GM21786 (cell line): ENCODE data around the gene HCN4.
"Not testable (repeated sequence)": the region's sequence is repeated elsewhere in the genome, so short reads cannot be mapped to it uniquely, and the experiment has no call there.

ENCODE experiments used
- ATAC-seq: cut with Tn5 transposase; IDR thresholded peaks from one replicate; pipeline ENCODE4 v1.9.1; 2021; ENCODE audit not compliant: unreplicated experiment

HCN4 gene

DNA sequence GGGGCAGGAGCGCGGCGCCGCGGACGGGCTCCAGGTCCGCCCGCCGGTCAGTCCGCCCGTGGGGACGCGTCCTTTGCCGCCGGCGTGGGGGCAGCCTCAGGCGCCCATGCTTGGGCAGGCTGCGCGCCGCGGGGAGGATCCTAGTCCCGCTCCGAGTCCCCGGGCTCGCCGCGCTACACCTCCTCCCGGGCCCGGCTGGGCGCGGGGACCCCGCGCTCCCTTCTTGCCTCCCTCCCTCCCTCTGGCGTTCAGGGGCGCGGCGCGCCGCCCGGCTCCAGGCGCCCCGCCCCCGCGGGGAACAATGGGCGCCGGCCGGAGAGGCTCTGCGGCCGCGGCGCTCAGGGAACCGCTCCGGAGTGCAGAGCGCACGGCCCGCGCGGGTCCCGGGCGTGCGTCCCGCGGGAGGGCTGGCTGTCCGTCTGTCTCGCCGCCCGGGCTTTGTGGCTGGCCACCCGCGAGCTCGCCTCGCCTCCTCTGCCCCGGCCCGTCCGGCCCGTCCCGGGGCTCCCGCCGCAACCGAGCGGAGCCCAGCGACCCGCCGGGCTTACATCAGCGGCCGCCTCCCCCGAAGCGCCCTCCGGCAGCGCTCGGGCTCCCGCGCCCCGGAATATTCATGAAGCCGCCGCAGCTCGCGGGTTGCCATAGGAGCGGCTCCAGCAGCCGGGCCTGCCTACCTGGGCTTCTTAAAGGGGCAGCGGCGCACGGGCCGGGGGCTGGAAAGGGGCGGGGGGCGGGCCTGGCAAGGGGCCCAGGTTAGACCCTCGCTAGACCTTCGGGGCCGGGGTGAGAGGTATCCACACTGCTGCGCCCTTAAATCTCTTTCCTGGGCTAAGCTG lies at the start of gene HCN4:
Gene HCN4, minus strand, starts transcription at position 658 of the 836 bp plus-strand sequence. CDS start 688 bp downstream, outside the sequence.
- no peak for ATAC-seq

GRCh38 chr15:73414876-73415275 lies 46.1 kb upstream of the HCN4 start:
- no peak for ATAC-seq

DNA sequence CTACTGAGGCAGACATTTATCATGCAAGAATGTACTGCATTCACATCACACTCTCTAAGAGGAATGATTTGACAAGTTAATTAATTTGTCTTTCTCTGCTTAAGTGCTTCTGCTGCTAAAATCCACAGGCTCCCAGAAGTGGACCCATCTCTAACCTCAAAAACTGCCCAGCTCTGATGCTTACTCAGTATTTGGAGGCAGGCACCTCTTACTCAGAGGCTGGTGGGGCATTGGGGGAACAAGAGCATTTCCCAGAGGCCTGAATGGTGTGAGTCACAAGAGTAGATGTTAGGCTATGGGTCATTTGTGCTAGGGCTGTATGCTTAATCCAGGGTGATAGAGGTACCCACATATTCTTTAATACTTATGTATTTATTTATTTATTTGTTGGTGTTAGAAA lies 34.4 kb upstream of the HCN4 start:
- no peak for ATAC-seq

GRCh38 chr15:73400222-73400621 lies 31.5 kb upstream of the HCN4 start:
- ATAC-seq = not testable (repeated sequence)

GRCh38 chr15:73398861-73399260 lies 30.1 kb upstream of the HCN4 start:
- no peak for ATAC-seq

DNA sequence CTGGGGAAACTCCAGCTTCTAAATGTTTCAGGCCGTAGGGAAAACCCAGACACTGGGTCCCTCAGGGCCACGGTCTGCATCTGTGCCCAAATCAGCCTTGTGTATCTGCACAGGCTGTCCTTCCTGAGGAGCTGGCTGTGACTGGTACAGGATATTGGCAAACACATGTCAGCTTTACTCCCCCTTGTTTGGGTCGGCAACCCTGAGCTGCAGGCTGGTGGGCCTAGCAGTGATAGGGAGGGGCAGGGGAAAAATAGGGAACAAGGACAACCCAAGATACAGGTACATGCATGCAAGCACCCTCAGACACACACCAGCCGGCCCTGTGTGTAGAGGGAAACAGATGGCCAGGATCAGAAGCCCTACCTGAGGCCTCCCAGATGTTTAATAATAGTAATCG lies 28.7 kb upstream of the HCN4 start:
- no peak for ATAC-seq

- ATAC-seq = no peak
Observed at GRCh38 chr15:73395671-73396070, 26.9 kb upstream of the HCN4 start.

GRCh38 chr15:73394782-73395181 lies 26.0 kb upstream of the HCN4 start:
- no peak for ATAC-seq

- no peak for ATAC-seq
Observed at GRCh38 chr15:73393336-73393735, 24.6 kb upstream of the HCN4 start.

- ATAC-seq = no peak
Observed at GRCh38 chr15:73392025-73392424, 23.3 kb upstream of the HCN4 start.

DNA sequence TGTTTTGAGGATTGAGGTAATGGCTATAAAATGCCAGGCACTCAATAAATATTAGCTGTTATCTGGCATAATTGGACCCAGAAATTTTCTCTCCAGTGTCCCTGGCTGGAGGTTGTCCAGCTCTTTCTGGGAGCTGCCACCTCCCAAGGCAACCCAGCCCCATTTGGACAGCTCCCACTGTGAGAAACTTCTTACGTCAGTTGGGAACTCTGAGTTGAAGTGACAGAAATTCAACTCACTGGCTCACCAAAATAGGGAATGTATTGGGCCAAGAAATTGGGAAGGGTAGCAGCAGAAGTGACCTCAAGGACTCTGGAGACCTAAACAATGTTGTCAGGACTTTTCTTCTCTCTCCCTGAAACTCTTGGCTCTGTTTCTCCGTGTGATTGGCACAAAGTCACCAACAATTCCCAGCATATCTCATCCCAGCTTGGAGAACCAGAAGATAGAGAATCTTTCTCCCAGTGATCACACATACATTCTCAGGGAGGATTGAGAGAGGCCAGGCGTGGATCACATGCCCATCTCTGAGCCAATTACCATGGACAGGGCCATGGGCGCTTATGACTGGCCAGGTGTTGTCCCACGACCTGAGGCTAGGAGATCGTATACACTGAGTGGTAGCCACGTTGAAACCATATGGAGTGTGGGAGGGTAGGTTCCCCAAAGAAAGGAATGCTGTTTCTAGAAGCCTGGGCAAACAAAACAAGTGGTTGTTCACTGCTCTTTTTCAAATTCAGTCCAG lies 22.5 kb upstream of the HCN4 start:
- ATAC-seq = no peak

- ATAC-seq = no peak
Observed at GRCh38 chr15:73389971-73390544, 21.3 kb upstream of the HCN4 start.

DNA sequence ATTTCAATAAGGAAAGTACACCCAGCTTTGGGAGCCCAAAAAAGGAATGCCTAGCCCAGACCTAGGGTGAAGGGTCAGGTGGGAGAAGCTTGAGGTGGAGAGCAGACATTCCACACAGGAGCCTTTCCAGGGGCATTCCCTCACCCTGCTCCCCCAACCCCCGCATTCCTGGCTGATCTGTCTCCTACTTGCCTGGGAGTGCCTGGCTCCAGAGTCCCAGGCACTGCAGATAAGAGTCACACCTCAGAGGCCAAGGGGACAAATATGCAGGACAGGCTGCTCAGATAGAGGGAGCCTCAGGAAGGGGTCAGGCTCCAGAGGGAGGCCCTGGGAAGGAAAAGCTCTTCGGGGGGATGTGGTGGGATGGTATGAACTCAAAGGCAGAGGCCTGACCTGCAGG lies 20.8 kb upstream of the HCN4 start:
- ATAC-seq = no peak

GRCh38 chr15:73388256-73388781 lies 19.6 kb upstream of the HCN4 start:
- ATAC-seq = no peak

DNA sequence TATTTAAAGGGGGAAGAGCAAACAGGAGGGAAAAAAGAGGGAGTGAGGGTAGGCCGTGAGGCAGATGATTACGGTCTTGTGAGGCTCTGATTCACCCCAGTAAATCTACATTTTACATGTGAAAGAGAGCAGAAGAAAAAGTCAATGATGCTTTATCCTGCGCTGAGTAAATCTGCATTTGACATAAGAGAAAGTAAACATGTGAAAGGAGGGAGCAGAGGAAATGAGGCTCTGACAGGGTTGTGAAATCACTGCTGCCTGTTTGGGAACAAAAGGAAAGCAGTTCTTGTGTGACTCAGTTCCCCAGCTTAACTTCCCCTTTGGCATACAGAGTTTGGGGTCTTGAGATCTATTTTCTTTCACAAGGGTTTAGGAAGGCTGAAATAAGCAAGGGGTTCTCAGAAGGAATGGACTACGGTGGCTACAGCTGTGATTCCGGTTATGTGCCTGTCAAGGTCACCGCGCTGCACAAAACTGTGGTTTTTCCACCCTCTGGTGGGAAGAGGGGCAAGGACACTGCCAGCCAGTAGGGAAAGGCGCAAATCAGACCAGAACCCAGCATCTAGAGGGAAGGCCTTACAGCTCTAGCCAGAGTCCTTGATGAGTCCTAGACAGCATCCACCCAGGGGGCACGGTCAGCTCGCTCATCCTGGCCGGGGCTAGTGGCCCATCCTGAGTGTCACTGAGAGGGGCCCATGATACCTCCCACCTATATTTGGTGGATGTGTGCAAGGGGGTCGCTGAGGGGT lies 18.9 kb upstream of the HCN4 start:
- ATAC-seq = no peak

DNA sequence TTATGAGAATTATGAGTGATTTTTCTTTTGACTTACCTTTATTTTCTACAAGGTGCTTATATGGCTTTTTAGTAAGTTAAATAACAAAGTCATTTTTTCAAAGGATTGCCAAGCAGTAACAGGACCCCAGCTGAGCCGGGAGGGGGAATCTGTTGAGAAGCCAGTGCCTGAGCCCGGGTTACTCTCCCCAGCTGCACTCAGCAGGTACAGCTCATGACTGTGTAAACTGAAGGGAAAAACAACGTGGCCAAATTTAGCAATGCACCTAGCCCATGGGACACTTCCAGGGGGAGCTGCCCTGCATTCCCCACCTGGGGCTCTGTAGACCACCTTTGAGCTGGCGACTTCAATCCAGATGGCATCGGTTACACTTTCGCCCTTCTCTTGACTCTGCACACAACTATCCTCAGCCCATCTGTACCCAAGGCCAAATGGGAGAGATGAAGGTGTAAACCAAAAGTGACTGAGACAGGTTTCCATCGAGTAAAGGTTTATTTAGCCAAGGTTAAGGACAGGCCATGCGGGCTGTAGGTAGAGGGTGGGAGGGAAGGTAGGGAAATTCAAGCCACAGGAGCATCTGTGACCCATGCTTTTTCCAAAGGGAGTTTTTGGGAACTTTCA lies 18.2 kb upstream of the HCN4 start:
- ATAC-seq = no peak

DNA sequence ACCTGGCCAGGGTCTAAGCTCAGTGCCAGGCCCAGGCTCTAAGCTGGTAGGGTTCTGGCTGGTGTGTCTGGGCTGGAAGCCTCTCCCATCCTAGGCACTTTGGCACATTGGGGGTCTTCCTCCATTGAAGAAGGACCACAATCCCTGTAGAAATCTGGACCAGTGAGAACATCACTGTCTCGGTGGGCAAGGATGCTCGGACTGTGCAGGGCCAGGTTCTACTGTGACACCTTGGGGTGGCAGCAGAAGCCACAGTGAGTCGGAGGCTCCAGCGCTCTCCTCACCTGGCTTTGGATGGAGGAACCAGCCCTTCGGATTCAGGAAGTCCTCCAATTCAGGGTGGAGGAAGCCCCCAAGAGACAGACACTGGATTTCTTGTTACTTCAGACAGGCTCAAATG lies 17.5 kb upstream of the HCN4 start:
- no peak for ATAC-seq

DNA sequence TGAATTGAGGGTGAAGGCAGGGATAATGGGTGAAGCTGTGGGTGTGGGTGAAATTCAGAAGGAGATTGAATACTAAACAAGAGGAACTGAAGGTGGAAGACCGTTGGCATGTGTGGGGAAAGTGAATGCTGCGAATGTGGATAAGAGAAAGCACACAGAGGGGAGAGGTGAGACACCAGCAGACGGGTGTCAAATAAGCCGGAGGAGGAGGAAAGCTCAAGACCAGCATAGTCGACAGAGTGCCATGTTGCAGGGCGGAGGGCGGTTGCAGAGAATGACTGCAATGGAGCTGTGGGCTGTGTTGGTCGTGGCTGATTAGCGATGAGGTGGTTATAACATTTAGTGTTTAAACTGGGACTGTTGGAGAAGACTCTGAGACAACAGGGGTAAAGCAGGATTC lies 16.4 kb upstream of the HCN4 start:
- no peak for ATAC-seq

GRCh38 chr15:73383310-73384189 lies 14.8 kb upstream of the HCN4 start:
- no peak for ATAC-seq

DNA sequence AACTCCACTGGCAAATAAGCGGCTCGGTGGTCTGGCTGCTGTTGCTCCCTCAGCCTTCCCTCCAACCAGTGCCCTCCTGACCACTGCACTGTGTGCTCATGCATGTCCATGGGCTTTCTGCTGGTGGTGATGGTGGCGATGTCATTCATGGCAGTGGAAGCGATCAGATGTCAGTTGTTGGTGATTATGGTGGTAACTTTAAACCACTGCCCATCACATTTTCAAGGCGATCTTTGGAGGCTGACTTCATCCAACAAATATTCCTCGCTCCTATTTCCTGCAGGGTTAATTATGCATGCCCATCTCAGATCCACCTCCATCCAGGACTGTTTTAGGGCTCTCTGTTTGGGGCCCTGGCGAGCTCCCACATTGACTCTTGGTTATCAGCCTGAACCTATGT lies 13.4 kb upstream of the HCN4 start:
- ATAC-seq = no peak
